Fibroblast of the aortic adventitia (primary cell): ENCODE data around the gene PTH2. TPM values are rescaled to one million over a fixed set of nuclear protein-coding genes. Genes with fewer than 3 reads are reported as not detected.

ENCODE experiments used
- DNase-seq: peaks from one replicate; pipeline ENCODE4 v3.0.0-alpha.2; 2010; ENCODE audit warnings: low read depth
- H3K4me3 ChIP-seq: 2 replicates; pipeline ENCODE4 v1.5.1; 2011; ENCODE audit warnings: low read depth, mild to moderate bottlenecking, control low read depth, low read length, moderate library complexity
- CTCF ChIP-seq: IDR thresholded peaks from 2 replicates; pipeline ENCODE4 v1.5.1; 2011; ENCODE audit warnings: mild to moderate bottlenecking, low read length, control low read depth, inconsistent platforms; ENCODE audit not compliant: insufficient read depth
- total RNA-seq: library from RNA; depleted of rRNA; stranded (reverse); fragments of >200 nt; gene quantifications from 2 replicates; pipeline ENCODE4 v1.2.3, GENCODE V29; 2012; ENCODE audit warnings: low replicate concordance

The PTH2 gene
- total RNA-seq, 1 donor: not detected

GRCh38 chr19:49437231-49437630, 14.0 kb upstream of the PTH2 start:
- H3K4me3 ChIP-seq: no peak overlapping the region
- TF ChIP-seq CTCF: no peak
- DNase-seq: no peak

- DNase-seq: no peak
- no peak for TF ChIP-seq CTCF
Observed at GRCh38 chr19:49436381-49437017, 13.3 kb upstream of the PTH2 start.

GRCh38 chr19:49435670-49436069, 12.4 kb upstream of the PTH2 start:
- DNase-seq: no peak
- TF ChIP-seq CTCF: no peak

More at GRCh38 chr19:49436381-49437017, 13.3 kb upstream of the PTH2 start:
- H3K4me3 ChIP-seq: no peak overlapping the region

GRCh38 chr19:49434907-49435583, 11.8 kb upstream of the PTH2 start:
- no peak for DNase-seq
- no peak for TF ChIP-seq CTCF
- H3K4me3 ChIP-seq: no peak overlapping the region

More at GRCh38 chr19:49435670-49436069, 12.4 kb upstream of the PTH2 start:
- H3K4me3 ChIP-seq: no peak overlapping the region

GRCh38 chr19:49433240-49433901, 10.1 kb upstream of the PTH2 start:
- no peak overlapping the region for H3K4me3 ChIP-seq
- no peak for TF ChIP-seq CTCF
- no peak for DNase-seq

GRCh38 chr19:49432141-49433073, 9.2 kb upstream of the PTH2 start:
- TF ChIP-seq CTCF: no peak
- H3K4me3 ChIP-seq: no peak overlapping the region
- no peak for DNase-seq
